ENCODE data around the gene USH1G.

GRCh38 chr17:74871356-74872076 lies 51.5 kb downstream of the USH1G start:
- no peak for TF ChIP-seq CTCF (IDR thresholded peaks at IDR 0.05; ENCODE audit: low read length)
- no peak for TF ChIP-seq EZH2 (IDR thresholded peaks at IDR 0.05; ENCODE audit: borderline replicate concordance, low read length)

All from OCI-LY1 (cell line).